ENCODE data around the gene DPH2.

DNA sequence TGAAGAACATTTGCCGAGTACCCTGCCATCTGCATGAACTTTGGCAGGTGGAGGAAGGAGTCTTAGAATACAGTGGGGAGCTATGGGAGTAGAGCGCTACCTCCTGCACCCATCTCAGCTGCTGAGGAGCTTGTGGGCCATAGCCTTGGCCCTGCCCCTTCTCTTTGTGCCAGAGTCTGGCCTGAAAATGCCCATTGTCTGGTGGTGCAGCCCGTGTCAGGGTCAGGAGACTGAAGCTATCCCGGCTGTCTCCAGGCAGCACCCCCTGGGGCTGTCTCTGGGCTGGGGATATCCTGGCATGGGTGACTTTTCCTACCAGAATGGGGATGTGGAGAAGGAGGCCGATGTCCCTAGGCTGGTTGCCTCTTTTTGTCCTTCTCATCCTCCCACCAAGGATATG, 15.8 kb upstream of the DPH2 start:
- TF ChIP-seq, protein P1, sequence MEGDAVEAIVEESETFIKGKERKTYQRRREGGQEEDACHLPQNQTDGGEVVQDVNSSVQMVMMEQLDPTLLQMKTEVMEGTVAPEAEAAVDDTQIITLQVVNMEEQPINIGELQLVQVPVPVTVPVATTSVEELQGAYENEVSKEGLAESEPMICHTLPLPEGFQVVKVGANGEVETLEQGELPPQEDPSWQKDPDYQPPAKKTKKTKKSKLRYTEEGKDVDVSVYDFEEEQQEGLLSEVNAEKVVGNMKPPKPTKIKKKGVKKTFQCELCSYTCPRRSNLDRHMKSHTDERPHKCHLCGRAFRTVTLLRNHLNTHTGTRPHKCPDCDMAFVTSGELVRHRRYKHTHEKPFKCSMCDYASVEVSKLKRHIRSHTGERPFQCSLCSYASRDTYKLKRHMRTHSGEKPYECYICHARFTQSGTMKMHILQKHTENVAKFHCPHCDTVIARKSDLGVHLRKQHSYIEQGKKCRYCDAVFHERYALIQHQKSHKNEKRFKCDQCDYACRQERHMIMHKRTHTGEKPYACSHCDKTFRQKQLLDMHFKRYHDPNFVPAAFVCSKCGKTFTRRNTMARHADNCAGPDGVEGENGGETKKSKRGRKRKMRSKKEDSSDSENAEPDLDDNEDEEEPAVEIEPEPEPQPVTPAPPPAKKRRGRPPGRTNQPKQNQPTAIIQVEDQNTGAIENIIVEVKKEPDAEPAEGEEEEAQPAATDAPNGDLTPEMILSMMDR (IDR thresholded peaks at IDR 0.05), result no peak
- no peak for TF ChIP-seq POLR2AphosphoS5 (IDR thresholded peaks at IDR 0.05)

Data from prostate gland (tissue), 2 donors.